Vagina (tissue), 2 donors: ENCODE data around the gene ABHD2. TPM values are rescaled to one million over a fixed set of nuclear protein-coding genes. Genes with fewer than 3 reads are reported as not detected.
A peak's percentile ranks its signal among the peaks of the same experiment; 100 is the strongest.

Experiments used
- DNase-seq, 2 donors: peaks; one replicate each; pipeline ENCODE4 v3.0.0-alpha.2; 2017; ENCODE audit errors: extremely low spot score in 2 of 2
- H3K27ac ChIP-seq: fragments of 200-600 bp; sonication (generic); one replicate; pipeline ENCODE4 v1.5.1; 2019
- H3K27me3 ChIP-seq: fragments of 200-600 bp; sonication (generic); one replicate; pipeline ENCODE4 v1.5.1; 2019
- H3K36me3 ChIP-seq, 2 donors: fragments of 200-600 bp; sonication (generic); one replicate each; pipeline ENCODE4 v1.5.1; 2017 to 2019
- H3K4me1 ChIP-seq: fragments of 200-600 bp; sonication (generic); one replicate; pipeline ENCODE4 v1.5.1; 2019
- H3K4me3 ChIP-seq, 2 donors: fragments of 200-600 bp; sonication (generic); 1 replicate in 1 of 2; 2 replicates in 1 of 2; pipeline ENCODE4 v1.5.1; 2016 to 2019
- H3K9me3 ChIP-seq: fragments of 200-600 bp; sonication (generic); one replicate; pipeline ENCODE4 v1.5.1; 2019
- CTCF ChIP-seq, 3 experiments: fragments of 450-650 bp in 2 of 3; fragments of 200-600 bp in 1 of 3; sonication (generic) in 1 of 3; IDR thresholded peaks; one replicate each; pipeline ENCODE4 v1.5.1; 2017 to 2019; ENCODE audit warnings: antibody characterized with exemption in 3 of 3, mild to moderate bottlenecking in 2 of 3, moderate library complexity in 2 of 3
- POLR2A ChIP-seq, 2 donors: fragments of 450-650 bp; IDR thresholded peaks; one replicate each; pipeline ENCODE4 v1.6.1; 2017; ENCODE audit warnings: antibody characterized with exemption in 2 of 2, mild to moderate bottlenecking in 2 of 2, moderate library complexity in 2 of 2
- POLR2AphosphoS5 ChIP-seq, 2 donors: sonication (generic); formaldehyde crosslinking; IDR thresholded peaks; one replicate each; pipeline ENCODE4 v1.9.0; 2017; ENCODE audit warnings: antibody characterized with exemption in 2 of 2, mild to moderate bottlenecking in 2 of 2, low read depth in 1 of 2; ENCODE audit not compliant: insufficient read depth in 1 of 2
- intact Hi-C: fragments of 100-400 bp; cut with DNase I; formaldehyde crosslinking; loops from one replicate; pipeline ENCODE4 v1.15.1; 2023
- total RNA-seq: library from RNA; depleted of rRNA; stranded (reverse); fragments of >200 nt; gene quantifications from one replicate; pipeline ENCODE4 v1.2.3, GENCODE V29; 2016

The ABHD2 gene
- total RNA-seq, 1 donor from 2014 or later = 33.6 TPM

GRCh38 chr15:89113296-89114024 is 25.2 kb downstream of the ABHD2 start:
- Histone ChIP-seq H3K27ac (peak overlapping the region; percentile 42), H3K9me3 (no peaks in the 10 kb centered on the region), H3K4me3 (no peak overlapping the region), H3K4me1 (peaks cover 61% of the 10 kb centered on the region), H3K36me3 (peaks cover 0 to 15% of the 10 kb centered on the region in 2 donors), H3K27me3 (no peaks in the 10 kb centered on the region)
- TF ChIP-seq POLR2AphosphoS5 (IDR thresholded peaks at IDR 0.05; ENCODE audit: insufficient read depth in 1 of 2, low read depth in 1 of 2) = no peak
- no peak for TF ChIP-seq CTCF (IDR thresholded peaks at IDR 0.05)
- TF ChIP-seq POLR2A (IDR thresholded peaks at IDR 0.05) = no peak
- intact Hi-C loops = no loop called here
- DNase-seq = no peak

- Histone ChIP-seq H3K36me3 (peaks cover 0 to 15% of the 10 kb centered on the region in 2 donors), H3K4me1 (peaks cover 74% of the 10 kb centered on the region), H3K27ac (peak overlapping the region; percentile 42), H3K9me3 (no peaks in the 10 kb centered on the region), H3K27me3 (no peaks in the 10 kb centered on the region), H3K4me3 (no peak overlapping the region)
- no peak for DNase-seq
- intact Hi-C loops = no loop called here
- TF ChIP-seq CTCF (IDR thresholded peaks at IDR 0.05) (no peak), POLR2AphosphoS5 (IDR thresholded peaks at IDR 0.05; ENCODE audit: insufficient read depth in 1 of 2, low read depth in 1 of 2) (no peak), POLR2A (IDR thresholded peaks at IDR 0.05) (no peak)
These were observed 26.7 kb downstream of the ABHD2 start for GRCh38 chr15:89114990-89115389.

- H3K36me3 ChIP-seq = peaks cover 0 to 15% of the 10 kb centered on the region in 2 donors
- H3K27ac ChIP-seq = peak overlapping the region; percentile 42
- intact Hi-C loops = no loop called here
- H3K27me3 ChIP-seq = no peaks in the 10 kb centered on the region
- H3K4me3 ChIP-seq = no peak overlapping the region
- peaks cover 79% of the 10 kb centered on the region for H3K4me1 ChIP-seq
- TF ChIP-seq POLR2A (IDR thresholded peaks at IDR 0.05) = no peak
- TF ChIP-seq CTCF (IDR thresholded peaks at IDR 0.05) = no peak
- TF ChIP-seq POLR2AphosphoS5 (IDR thresholded peaks at IDR 0.05; ENCODE audit: insufficient read depth in 1 of 2, low read depth in 1 of 2) = peak in 1 of 2 donors; percentile 43
- no peak for DNase-seq
- no peaks in the 10 kb centered on the region for H3K9me3 ChIP-seq
These were observed 27.3 kb downstream of the ABHD2 start for GRCh38 chr15:89115547-89115946.

GRCh38 chr15:89116404-89116803 is 28.1 kb downstream of the ABHD2 start:
- intact Hi-C loops = no loop called here
- peak overlapping the region; percentile 42 for H3K27ac ChIP-seq
- peaks cover 0 to 15% of the 10 kb centered on the region in 2 donors for H3K36me3 ChIP-seq
- H3K27me3 ChIP-seq = no peaks in the 10 kb centered on the region
- H3K9me3 ChIP-seq = no peaks in the 10 kb centered on the region
- no peak overlapping the region for H3K4me3 ChIP-seq
- TF ChIP-seq CTCF (IDR thresholded peaks at IDR 0.05) (no peak), POLR2A (IDR thresholded peaks at IDR 0.05) (no peak), POLR2AphosphoS5 (IDR thresholded peaks at IDR 0.05; ENCODE audit: insufficient read depth in 1 of 2, low read depth in 1 of 2) (no peak)
- H3K4me1 ChIP-seq = peaks cover 85% of the 10 kb centered on the region
- no peak for DNase-seq

GRCh38 chr15:89117790-89118189 is 29.5 kb downstream of the ABHD2 start:
- Histone ChIP-seq H3K27ac (peak overlapping the region; percentile 5), H3K4me1 (peaks cover 88% of the 10 kb centered on the region), H3K9me3 (no peaks in the 10 kb centered on the region), H3K27me3 (no peaks in the 10 kb centered on the region), H3K36me3 (peaks cover 0 to 15% of the 10 kb centered on the region in 2 donors), H3K4me3 (no peak overlapping the region)
- no peak for DNase-seq
- no peak for TF ChIP-seq POLR2A (IDR thresholded peaks at IDR 0.05)
- intact Hi-C loops = no loop called here
